Spinal cord (tissue), 10 donors: ENCODE measurements around the gene GALNT10. TPM values are rescaled to one million over a fixed set of nuclear protein-coding genes. Genes with fewer than 3 reads are reported as not detected.

Experiments
- DNase-seq, 6 donors: peaks; one replicate each; pipeline versions ENCODE4 v3.0.0 to v3.0.0-alpha.2; 2013 to 2015; ENCODE audit warnings: low spot score in 6 of 6, low read depth in 4 of 6
- H3K27ac ChIP-seq: one replicate; pipeline ENCODE4 v1.5.1; 2013; ENCODE audit warnings: low read depth, low read length, control low read depth
- H3K27me3 ChIP-seq: one replicate; pipeline ENCODE4 v1.6.1; 2013; ENCODE audit warnings: low read length; ENCODE audit not compliant: control insufficient read depth, insufficient read depth
- H3K36me3 ChIP-seq: one replicate; pipeline ENCODE4 v1.6.1; 2013; ENCODE audit warnings: low read length; ENCODE audit not compliant: control insufficient read depth, insufficient read depth
- H3K4me1 ChIP-seq: one replicate; pipeline ENCODE4 v1.6.1; 2013; ENCODE audit warnings: low read length; ENCODE audit not compliant: control insufficient read depth, insufficient read depth
- H3K4me3 ChIP-seq: one replicate; pipeline ENCODE4 v1.5.1; 2013; ENCODE audit warnings: low read depth, low read length, control low read depth
- H3K9me3 ChIP-seq: one replicate; pipeline ENCODE4 v1.6.1; 2013; ENCODE audit warnings: low read length; ENCODE audit not compliant: control insufficient read depth, insufficient read depth
- WGBS: methylation state at CpG from one replicate; pipeline ENCODE4 v1.1.5; 2013; ENCODE audit warnings: missing lambda C conversion rate; ENCODE audit not compliant: insufficient coverage; 5-methylcytosine and 5-hydroxymethylcytosine counted together
- polyA plus RNA-seq, 2 donors: library from polyadenylated mRNA; unstranded; fragments of 120-200 nt; gene quantifications; one replicate each; pipeline ENCODE4 v1.2.1, GENCODE V29; 2013; ENCODE audit not compliant: insufficient read length in 2 of 2
- total RNA-seq, 2 donors: library from RNA; depleted of rRNA in 1 of 2; stranded (reverse); fragments of 120-200 nt in 1 of 2; fragments of >200 nt in 1 of 2; gene quantifications; one replicate each; pipeline versions ENCODE4 v1.2.3 to v1.2.4, GENCODE V29; 2013 to 2014
- donor health status: healthy.

GALNT10 gene
- total and polyA plus RNA-seq, 4 donors: 17.2 to 31.2 (median 22.5) TPM

GRCh38 chr5:154405078-154405792, 214.7 kb downstream of the GALNT10 start:
- WGBS: 8% methylated on average over 32 of the region's 37 CpGs
- peak; percentile 40 to 94 (median 67) for DNase-seq
- H3K4me1 ChIP-seq: peaks cover 17% of the 10 kb centered on the region
- no peaks in the 10 kb centered on the region for H3K9me3 ChIP-seq
- no peak overlapping the region for H3K27ac ChIP-seq
- H3K4me3 ChIP-seq: peak overlapping the region; percentile 48
- peaks cover 7% of the 10 kb centered on the region for H3K36me3 ChIP-seq
- peaks cover 2% of the 10 kb centered on the region for H3K27me3 ChIP-seq

- H3K4me1 ChIP-seq: peaks cover 13% of the 10 kb centered on the region
- DNase-seq: no peak
- H3K27me3 ChIP-seq: peaks cover 2% of the 10 kb centered on the region
- H3K4me3 ChIP-seq: no peak overlapping the region
- H3K27ac ChIP-seq: no peak overlapping the region
- peaks cover 13% of the 10 kb centered on the region for H3K36me3 ChIP-seq
- no peaks in the 10 kb centered on the region for H3K9me3 ChIP-seq
- 93% methylated on average over 3 of the region's 8 CpGs for WGBS
These were observed 215.7 kb downstream of the GALNT10 start for GRCh38 chr5:154406231-154406630.

GRCh38 chr5:154406826-154407225, 216.3 kb downstream of the GALNT10 start:
- peaks cover 18% of the 10 kb centered on the region for H3K36me3 ChIP-seq
- WGBS: 96% methylated on average over 4 of the region's 4 CpGs
- H3K27me3 ChIP-seq: peaks cover 2% of the 10 kb centered on the region

GRCh38 chr5:154408811-154409210, 218.3 kb downstream of the GALNT10 start:
- Histone ChIP-seq H3K4me3 (no peak overlapping the region), H3K4me1 (peaks cover 10% of the 10 kb centered on the region), H3K27ac (no peak overlapping the region), H3K9me3 (no peaks in the 10 kb centered on the region), H3K27me3 (no peaks in the 10 kb centered on the region), H3K36me3 (peaks cover 19% of the 10 kb centered on the region)
- peak in 1 of 6 donors; percentile 52 for DNase-seq
- WGBS: 93% methylated on average over 5 of the region's 6 CpGs

More at GRCh38 chr5:154406826-154407225, 216.3 kb downstream of the GALNT10 start:
- Histone ChIP-seq H3K4me3 (no peak overlapping the region), H3K27ac (no peak overlapping the region), H3K9me3 (no peaks in the 10 kb centered on the region), H3K4me1 (peaks cover 11% of the 10 kb centered on the region)
- DNase-seq: no peak

- Histone ChIP-seq H3K9me3 (no peaks in the 10 kb centered on the region), H3K27me3 (no peaks in the 10 kb centered on the region), H3K36me3 (peaks cover 19% of the 10 kb centered on the region), H3K4me1 (peaks cover 10% of the 10 kb centered on the region), H3K27ac (no peak overlapping the region), H3K4me3 (no peak overlapping the region)
- WGBS: 92% methylated on average over 12 of the region's 15 CpGs
- no peak for DNase-seq
These were observed 218.8 kb downstream of the GALNT10 start for GRCh38 chr5:154409230-154409840.

- Histone ChIP-seq H3K27ac (no peak overlapping the region), H3K36me3 (peaks cover 19% of the 10 kb centered on the region), H3K4me1 (peaks cover 7% of the 10 kb centered on the region), H3K9me3 (no peaks in the 10 kb centered on the region), H3K4me3 (no peak overlapping the region), H3K27me3 (no peaks in the 10 kb centered on the region)
- DNase-seq: no peak
These were observed 219.5 kb downstream of the GALNT10 start for GRCh38 chr5:154410008-154410407.

- no peaks in the 10 kb centered on the region for H3K4me1 ChIP-seq
- H3K27ac ChIP-seq: no peak overlapping the region
- H3K27me3 ChIP-seq: no peaks in the 10 kb centered on the region
- H3K4me3 ChIP-seq: no peak overlapping the region
- no peaks in the 10 kb centered on the region for H3K9me3 ChIP-seq
- DNase-seq: no peak
- H3K36me3 ChIP-seq: peaks cover 19% of the 10 kb centered on the region
- 82% methylated on average over 6 of the region's 6 CpGs for WGBS
These were observed 220.3 kb downstream of the GALNT10 start for GRCh38 chr5:154410786-154411185.

- H3K36me3 ChIP-seq: peaks cover 19% of the 10 kb centered on the region
- H3K9me3 ChIP-seq: no peaks in the 10 kb centered on the region
- WGBS: 98% methylated on average over 5 of the region's 5 CpGs
These were observed 220.8 kb downstream of the GALNT10 start for GRCh38 chr5:154411338-154411737.

GRCh38 chr5:154412316-154412715, 221.8 kb downstream of the GALNT10 start:
- Histone ChIP-seq H3K4me3 (no peak overlapping the region), H3K4me1 (no peaks in the 10 kb centered on the region), H3K36me3 (peaks cover 26% of the 10 kb centered on the region), H3K9me3 (no peaks in the 10 kb centered on the region), H3K27me3 (no peaks in the 10 kb centered on the region), H3K27ac (no peak overlapping the region)
- DNase-seq: no peak
- WGBS: 100% methylated on average over 1 of the region's 3 CpGs

More at GRCh38 chr5:154411338-154411737, 220.8 kb downstream of the GALNT10 start:
- Histone ChIP-seq H3K27ac (no peak overlapping the region), H3K27me3 (no peaks in the 10 kb centered on the region), H3K4me3 (no peak overlapping the region), H3K4me1 (no peaks in the 10 kb centered on the region)
- DNase-seq: no peak

- no peak for DNase-seq
- Histone ChIP-seq H3K4me3 (no peak overlapping the region), H3K27me3 (no peaks in the 10 kb centered on the region), H3K36me3 (peaks cover 26% of the 10 kb centered on the region), H3K4me1 (no peaks in the 10 kb centered on the region), H3K9me3 (no peaks in the 10 kb centered on the region), H3K27ac (no peak overlapping the region)
- WGBS: 91% methylated on average over 9 of the region's 9 CpGs
These were observed 222.4 kb downstream of the GALNT10 start for GRCh38 chr5:154412925-154413324.
